T-helper 2 cell (primary cell): ENCODE measurements around the gene CSF2RB.

Experiments used
- DNase-seq, 5 experiments: peaks; one replicate each; pipeline versions ENCODE4 v3.0.0 to v3.0.0-alpha.2; 2012 to 2022
- total RNA-seq, 2 donors: gene quantifications; one replicate each; lab custom pipeline; 2026; lab: John Stamatoyannopoulos, UW

CSF2RB gene
- 13.4 to 15.9 reads per million in 2 donors for total RNA-seq

DNA sequence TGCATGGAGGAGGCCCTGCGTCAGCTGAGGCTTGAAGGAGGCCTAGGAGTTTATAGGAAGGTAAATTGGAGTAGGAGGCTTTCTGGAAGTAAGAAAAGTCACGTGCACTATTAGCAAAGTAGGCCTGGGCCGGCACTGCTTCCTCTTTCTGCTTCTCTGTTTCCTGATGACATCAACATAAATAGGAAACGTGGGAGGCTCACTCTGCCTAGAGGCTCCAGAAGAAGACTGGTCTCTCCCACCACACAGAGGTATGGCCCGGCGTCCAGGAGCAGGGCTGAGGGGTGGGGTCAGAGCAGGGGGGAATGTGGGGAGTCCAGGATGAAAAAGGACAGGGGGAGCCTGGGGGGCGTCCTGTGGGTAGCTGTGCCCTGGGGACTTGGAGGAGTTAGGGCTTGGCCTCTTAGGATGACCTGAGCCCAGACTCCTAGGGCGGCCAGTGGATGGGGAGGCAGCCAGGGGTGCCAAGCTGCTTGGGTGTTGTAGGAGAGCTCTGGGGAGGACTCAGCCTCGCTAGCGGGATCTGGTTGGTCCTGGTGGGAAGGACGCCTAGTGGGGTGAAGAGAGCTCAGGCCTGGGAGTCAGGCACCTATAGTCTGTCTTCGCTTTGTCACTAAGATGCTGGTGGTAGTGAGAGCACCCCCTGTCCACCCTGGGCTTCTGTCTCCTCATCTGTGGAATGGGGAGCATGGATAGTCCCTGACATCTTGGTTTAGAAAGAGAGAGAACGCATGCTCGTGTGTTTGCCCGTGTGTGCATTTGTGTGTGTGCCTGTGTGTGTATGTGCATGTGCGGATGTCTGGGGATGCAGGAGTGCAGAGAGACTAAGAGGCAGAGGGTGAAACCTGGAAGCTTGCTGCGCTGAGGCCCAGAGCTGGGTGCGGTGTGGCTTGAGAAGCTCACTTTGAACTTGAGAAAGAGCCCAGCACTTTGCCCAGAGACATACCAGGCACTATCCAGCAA lies at the start of gene CSF2RB:
CSF2RB (plus strand) TSS at position 202 of the 963 bp plus-strand sequence. CDS start 8,580 bp downstream, outside the sequence.
- DNase-seq, result no peak

DNA sequence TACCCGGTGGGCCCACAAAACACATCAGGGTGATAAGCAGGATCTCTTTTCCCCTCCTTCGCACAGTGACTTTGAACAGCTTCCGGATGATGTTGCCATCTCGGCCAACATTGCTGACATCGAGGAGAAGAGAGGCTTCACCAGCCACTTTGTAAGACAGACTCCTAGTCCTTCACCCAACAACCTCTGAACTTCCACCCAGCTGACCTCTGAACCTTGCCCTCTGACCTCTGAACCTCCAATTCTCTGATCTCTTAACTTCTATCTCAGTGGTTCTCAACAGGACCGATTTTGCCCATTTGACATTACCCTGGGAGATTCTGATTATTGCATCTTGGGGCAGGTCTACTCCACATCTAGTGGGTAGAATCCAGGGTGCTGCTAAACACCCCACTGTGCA lies 49.4 kb upstream of the CSF2RB start:
- DNase-seq, result no peak

DNA sequence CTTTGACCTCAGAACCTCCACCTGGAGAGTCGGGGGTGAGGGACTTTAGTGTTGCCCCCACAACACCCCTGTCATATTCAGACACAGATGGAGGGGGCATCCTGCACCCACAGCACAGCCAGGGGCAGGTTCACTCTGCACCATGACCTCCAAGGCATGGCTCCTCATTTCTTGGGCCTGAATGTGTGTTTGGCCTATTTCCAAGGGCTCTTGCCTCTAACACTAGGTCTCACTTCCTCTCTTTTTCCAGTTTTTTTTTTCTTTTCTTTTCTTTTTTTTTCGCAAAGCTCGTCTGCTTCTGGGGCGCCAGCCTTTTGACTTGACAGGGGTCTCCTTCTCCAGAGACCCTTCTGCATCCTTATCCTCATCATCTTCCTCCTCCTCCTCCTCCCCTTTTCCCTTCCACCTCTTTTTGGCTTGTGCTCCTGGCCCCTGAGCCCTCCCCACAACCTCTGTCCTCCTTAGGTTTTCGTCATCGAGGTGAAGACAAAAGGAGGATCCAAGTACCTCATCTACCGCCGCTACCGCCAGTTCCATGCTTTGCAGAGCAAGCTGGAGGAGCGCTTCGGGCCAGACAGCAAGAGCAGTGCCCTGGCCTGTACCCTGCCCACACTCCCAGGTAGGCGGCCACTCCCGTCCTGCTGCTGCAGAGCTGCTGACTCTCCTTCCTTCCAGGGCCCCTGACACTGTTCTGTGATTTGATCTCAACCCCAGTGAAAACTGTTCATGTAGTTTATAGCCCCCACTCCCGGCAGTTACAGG lies 48.8 kb upstream of the CSF2RB start:
- no peak for DNase-seq

DNA sequence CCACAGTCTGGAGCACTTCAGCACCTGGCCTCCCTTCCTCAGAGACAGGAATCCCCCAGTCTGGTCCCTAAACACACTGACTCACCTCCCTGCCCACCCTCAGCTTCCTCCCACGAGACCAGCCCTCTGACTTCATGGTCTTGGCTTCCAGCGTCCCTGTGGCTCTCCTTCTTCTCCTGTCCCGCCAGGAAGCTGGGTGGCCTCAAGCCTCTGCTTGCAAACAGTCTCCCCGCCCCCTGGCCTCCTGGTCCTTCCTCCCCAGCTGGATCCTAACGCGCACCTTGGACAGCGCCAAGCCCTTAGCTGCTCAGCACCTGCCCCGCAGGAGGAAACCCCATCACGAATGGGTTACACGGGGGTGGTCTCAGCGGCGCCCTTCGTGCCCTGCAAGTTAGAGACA lies 48.1 kb upstream of the CSF2RB start:
- DNase-seq, result no peak

DNA sequence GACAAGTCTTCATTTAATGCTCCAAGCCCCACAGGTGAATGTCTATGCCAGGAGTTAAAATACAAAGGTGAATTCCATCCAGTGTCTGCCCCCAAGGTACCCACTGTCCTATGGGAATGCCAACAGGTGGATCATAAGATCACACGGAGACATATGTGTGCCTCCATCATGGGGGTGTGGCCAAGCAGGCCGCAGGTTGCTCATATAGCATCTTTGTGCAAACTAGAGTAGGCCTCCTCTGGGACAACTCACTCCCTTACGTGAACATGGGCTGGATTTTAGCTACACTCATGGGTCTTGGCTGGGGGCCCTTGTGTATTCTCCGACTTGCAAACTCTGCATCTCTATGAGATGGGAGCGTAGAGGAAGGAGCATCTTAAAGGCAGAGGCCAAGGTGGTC lies 45.7 kb upstream of the CSF2RB start:
- no peak for DNase-seq

DNA sequence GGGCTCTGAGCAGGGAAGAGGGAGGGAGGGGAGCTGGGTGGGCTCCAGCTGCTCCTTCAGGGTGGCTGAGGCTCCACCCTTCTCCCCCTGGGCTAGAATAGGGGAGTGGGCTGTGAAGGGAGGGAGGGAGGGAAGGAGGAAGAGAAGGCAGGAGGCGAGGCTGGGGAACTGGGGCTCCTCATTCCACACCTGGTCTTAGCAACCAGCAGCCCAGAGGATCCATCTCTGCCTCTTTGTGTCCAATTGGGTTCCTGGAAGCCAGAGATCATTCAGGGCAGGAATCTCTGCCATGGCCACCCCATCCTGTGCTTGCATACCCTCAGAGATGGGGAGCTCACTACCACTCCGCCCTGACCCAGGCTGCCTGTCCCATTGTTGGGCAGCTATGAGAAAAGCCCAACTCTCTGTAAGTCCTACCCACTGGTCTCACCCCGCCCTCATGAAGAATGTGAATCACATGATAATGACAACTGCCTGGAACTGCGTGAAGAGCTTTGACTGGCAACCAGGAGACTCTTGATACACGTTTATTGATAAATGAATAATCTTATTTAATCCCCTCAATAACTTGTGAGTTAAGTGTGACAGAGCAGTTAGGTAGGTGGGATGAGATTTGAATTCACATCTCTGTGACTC lies 44.8 kb upstream of the CSF2RB start:
- DNase-seq, result no peak

DNA sequence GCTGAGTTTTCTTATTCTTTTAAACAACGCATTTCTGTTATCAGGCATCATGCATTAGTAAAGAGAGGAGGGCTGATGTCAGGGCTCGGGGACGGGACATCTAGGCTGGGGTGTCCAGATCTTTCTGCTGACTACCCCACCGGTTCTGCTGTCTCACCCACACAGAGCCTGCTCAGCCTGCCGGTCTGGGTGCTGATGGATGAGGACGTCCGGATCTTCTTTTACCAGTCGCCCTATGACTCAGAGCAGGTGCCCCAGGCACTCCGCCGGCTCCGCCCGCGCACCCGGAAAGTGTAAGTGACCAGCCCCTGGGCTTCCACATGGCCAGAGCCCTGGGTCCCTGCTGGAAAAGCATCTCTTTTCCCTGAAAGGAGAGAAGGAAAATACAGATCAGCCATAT lies 43.2 kb upstream of the CSF2RB start:
- DNase-seq, result no peak

DNA sequence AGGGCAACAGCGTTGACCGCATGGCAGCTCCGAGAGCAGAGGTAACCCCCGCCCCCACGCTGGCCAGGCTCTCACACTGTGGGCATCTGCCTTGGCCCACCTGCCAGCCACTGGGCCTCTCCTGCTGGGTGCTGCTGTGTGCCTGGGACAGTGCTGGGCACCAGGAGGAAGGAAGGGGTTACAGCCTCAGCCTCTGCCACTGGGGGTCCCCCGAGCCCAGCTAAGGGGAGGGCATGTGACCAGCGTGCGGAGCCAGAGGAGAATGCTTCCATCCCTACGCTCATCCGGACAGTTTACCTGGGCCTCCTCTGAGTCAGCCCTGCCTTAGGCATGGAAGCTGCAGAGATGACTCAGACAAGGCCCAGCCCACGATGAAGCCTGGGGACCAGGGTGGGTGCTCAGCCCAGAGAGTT lies 41.8 kb upstream of the CSF2RB start:
- no peak for DNase-seq

DNA sequence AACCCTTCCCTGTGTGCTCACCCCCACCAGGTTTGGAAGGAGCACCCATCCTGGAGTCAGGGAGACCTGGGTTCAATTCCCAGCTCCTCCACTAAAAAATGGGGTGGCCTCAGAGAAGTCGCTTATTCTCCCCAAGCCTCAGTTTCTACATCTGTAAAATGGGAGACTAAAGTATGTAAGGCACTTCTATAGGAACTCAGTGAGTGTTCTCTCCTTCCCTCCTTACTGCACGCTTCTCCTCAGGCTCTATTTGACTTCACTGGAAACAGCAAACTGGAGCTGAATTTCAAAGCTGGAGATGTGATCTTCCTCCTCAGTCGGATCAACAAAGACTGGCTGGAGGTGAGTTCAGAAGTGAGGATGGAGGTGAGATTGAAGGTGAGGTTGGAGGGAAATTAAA lies 41.3 kb upstream of the CSF2RB start:
- no peak for DNase-seq

DNA sequence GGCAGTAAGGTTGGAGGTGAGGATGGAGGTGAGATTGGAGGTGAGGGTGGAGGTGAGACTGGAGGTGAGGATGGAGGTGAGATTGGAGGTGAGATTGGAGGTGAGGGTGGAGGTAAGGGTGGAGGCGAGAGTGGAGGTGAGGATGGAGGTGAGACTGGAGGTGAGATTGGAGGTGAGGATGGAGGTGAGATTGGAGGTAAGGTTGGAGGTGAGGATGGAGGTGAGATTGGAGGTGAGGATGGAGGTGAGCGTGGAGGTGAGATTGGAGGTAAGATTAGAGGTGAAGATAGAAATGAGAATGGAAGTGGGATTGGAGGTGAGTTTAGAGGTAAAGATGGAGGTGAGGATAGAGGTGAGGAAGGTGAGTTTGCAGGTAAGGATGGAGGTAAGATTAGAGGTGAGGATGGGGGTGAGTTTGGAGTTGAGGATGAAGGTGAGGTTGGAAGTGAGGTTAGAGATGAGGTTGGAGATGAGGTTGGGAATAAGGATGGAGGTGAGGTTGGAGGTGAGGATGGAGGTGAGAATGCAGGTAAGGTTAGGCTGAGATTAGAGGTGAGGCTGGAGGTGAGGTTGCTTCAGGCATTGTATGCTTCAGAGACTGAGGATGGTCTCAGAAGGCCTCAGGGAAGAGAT lies 40.4 kb upstream of the CSF2RB start:
- no peak for DNase-seq

DNA sequence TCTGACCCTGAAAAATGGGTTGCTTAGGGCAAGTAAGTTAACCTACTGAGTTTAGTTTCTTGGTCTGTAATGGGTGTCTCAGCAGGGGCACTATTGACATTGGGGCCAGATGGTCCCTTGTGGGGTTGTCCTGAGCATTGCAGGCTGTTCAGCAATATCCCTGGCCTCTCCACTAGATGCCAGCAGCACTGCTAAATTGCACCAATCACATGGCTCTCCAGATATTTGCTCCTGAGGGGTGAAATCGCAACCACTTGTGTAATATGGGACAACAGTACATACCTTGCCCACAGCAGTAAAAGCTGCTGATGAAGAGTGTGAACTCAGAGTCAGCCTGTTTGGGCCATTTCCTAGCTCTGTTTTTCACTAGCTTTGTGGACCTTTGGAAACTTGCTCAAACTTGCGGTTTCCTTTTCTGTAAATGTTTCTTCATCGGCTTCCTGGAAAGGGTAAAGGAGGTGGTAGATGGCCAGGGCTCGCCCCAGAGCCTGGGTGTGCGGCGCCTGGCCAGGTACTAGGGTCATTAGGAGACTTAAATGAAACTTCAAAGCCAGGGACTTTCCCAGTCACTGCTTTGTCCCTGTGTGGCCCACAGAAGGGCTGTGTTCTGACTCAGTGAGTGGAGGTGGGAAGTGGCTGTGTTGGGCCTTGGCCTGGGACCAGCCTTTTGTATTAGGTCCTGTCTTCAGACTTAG lies 39.7 kb upstream of the CSF2RB start:
- peak in 1 of 5 experiments; percentile 80 for DNase-seq

DNA sequence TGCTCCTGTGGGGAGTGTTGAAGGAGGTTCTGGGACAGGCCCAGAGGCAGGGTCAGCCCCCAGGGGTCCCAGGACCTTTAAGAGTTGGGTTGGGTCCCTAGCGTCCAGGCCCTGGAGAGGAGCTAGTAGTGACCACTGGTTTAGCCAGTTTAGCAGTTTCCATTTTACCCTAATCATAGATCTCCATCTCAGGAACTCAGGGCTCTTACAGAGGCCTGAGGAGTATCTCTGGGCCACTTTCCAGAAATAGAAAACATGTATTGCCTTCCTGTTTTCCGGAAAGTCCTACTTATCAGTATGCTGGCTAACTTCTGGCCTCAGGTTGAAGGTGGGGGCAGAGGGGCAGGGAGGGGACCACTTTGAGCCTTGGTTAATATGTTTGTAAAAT lies 39.1 kb upstream of the CSF2RB start:
- no peak for DNase-seq

DNA sequence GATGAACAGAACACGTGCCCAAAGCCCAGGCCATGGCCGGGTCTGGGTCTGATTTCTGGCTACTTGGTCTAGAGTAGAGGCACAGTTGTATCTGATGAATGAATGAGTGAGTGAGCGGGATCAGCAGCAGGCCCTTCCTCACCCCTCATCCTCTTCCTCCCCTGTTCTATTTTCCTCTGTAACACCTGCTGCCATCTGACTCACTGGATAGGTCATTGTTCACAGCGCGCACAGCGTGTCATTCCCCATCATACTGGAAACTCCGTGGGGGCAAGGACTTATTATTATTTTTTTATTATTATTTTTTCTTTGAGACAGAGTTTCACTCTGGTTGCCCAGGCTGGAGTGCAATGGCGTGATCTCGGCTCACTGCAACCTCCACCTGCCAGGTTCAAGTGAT lies 38.7 kb upstream of the CSF2RB start:
- no peak for DNase-seq

DNA sequence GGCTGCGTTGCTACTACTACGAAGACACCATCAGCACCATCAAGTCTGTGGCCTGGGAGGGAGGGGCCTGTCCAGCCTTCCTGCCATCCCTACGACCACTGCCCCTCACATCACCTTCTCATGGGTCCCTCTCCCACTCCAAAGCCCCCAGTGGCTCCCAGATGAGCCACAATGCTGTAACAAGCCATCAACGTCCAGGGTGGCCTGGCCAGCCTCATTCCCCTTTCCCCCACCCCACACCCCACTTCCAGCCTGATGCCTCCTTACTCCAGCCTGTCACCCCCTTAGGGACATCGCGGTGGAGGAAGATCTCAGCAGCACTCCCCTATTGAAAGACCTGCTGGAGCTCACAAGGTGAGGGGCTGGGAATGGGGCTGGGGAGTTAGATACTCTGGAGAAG lies 37.7 kb upstream of the CSF2RB start:
- no peak for DNase-seq

DNA sequence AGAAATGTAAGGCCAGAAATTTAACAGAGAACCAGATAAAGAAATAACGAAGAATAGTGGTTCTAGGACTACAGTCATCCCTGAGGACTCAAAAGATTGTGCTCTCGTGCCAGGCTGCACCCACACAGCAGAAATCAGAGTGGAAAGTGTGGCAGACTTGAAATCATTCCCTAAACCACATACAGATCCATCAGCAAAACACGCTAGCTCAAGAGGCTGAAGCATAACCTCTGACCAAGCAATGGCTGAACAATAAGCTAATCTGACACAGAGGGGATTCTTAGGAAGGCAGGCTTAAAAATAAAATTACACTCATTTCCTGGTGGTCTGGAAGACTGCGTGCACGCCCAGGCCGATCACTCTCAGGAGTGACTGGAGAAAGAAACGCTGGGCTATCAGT lies 33.7 kb upstream of the CSF2RB start:
- DNase-seq, result no peak

DNA sequence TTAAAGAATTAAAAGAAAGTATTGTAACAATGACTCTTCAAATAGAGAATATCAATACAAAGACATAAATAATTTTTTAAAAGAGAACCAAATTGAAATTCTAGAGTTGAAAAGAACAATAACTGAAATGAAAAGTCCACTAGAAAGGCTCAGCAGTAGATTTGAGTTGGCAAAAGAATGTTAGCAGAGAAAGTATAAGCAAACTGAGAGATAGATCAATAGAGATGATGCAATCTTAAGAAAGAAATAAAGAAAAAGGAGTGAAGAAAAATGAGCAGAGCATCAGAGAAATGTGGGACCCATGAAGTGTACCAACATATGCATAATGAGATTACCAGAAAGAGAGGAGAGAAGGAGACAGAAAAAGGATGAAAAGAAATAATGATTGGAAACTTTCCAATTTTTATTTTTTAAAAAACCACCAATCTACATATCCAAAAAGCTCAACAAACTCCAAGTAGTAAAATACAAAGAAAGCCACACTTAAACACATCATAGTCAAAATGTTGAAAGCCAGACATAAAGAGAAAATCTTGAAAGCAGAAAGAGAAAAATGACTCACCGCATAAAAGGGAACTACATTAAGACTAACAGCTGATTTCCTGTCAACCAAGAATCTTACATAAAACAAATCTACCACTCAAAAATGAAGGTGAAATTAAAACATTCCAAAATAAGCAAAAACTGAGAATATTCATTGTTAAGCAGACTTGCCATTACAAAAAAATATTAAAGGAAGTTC lies 31.8 kb upstream of the CSF2RB start:
- peak in 1 of 5 experiments; percentile 54 for DNase-seq

DNA sequence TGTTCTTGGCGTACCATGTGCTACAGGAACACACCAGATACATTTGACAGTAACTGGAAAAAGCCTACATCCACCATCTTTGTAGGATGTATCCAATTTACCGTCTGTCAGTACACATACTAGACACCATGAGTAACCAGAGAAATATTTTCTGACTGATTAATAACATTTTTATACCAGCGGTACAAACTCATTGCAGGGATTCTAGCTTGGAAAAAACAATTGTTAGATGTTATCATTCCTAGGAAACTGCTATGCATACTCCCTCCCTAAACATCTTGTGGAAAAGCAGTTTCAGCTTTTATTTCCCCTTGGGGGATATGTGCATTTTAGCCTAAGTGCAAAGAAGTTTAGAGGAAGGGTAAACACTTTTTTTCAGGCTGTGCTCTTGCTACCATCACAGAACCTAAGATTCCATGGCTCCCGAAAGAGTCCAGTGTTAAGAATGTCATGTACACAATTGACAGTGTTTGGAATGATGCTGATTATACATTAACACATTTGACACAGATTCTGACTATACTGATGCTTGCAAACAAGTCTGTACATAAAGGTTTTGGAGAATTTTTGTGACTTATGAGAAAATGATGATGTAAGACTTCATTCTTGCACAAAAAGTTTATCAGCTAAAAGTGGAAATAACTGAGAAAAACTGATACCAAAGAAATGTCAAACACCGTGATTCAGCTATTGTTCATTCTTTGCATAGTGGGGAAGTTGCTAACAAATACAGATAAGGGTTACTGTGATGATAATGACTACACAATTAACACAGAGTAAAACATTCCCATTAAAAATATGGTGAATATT lies 28.9 kb upstream of the CSF2RB start:
- no peak for DNase-seq

DNA sequence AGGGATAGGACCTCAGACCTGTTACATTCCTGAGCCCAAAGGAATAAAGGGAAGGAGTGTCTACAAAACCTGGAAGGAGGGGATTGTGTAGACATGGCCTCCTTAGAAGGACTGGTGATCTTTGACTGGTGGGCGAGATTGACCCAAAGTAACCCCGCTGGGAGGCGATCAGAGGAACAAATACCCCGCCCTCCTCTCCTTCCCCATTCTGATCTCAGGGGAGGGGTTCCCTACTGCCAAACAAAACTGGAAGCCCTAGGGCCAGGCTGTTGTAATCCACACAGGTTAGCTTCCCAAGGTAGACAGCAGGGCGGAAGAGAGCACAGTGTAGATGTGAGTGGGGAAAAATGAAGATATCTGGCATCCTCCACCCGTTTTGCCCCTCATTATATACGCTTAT lies 28.0 kb upstream of the CSF2RB start:
- no peak for DNase-seq

DNA sequence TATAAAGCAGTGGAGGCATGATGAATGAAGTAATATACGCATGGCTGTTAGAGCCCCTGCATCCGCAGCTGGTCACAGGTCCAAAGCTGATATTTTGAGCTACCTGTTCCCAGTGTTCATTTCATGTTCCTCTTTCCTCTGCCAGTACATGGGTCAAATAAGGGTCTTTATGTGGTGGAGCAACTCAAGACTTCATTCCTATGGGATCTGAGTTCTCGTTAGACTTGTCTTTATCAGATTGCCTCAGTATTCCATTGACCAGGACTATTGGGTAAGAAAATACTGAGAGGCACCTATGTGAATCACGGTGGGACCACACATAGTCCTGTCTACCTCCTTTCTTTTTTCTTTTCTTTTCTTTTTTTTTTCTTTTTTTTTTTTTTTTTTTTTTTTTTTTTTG lies 27.4 kb upstream of the CSF2RB start:
- DNase-seq, result no peak

DNA sequence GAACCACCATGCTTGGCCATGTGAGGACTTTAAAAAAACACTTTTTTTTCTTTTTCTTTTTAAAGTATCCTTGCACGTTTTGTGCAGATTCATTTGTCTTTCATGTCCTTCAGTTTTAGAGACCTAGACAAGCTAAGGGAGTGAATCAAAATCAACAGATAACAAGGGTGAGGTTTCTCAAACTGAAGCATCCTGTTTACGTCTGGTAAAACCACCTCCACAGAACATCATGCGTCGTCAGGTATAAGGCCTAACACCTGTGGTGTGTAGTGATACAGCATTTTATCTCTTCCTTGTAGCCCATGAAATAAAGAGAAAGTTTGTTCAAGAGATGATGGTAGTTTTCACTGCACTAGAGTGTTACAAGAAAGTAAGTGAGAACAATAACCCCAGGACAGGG lies 26.3 kb upstream of the CSF2RB start:
- peak in 1 of 5 experiments; percentile 90 for DNase-seq

DNA sequence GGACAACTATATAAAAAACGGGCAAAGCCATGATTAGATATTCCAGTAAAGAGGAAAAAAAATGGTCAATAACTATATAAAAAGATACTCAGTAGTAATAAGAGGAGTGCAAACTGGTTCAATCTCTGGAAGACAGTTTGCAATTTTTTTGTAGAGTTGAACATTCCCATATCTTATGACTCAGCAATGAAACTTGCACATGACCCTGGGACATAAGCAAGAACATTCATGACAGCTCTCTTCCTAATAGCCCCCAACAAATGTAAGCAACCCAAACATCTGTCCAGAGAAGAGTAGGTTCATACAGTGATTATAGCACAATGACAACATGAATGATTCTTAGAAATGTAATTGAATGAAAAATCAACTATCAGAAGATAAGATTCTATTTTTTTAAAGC lies 21.8 kb upstream of the CSF2RB start:
- no peak for DNase-seq
